HepG2 (cell line): ENCODE results near the gene LAMB3. TPM values are rescaled to one million over a fixed set of nuclear protein-coding genes. Genes with fewer than 3 reads are reported as not detected.
A peak's percentile ranks its signal among the peaks of the same experiment; 100 is the strongest.

Experiments used
- ATF2 ChIP-seq: sonication (generic); formaldehyde crosslinking; IDR thresholded peaks from 2 replicates; pipeline ENCODE4 v1.4.0; 2020; ENCODE audit warnings: missing genetic modification reagents
- ATF3 ChIP-seq: sonication (generic); formaldehyde crosslinking; IDR thresholded peaks from 2 replicates; pipeline ENCODE4 v1.4.0; 2020; ENCODE audit warnings: missing genetic modification reagents
- ATF4 ChIP-seq, 2 experiments: fragments of 450-650 bp in 1 of 2; sonication (generic) in 1 of 2; formaldehyde crosslinking; IDR thresholded peaks; 2 replicates each; pipeline versions ENCODE4 v1.5.0 to v1.8.0; 2020 to 2022; ENCODE audit warnings: mild to moderate bottlenecking in 1 of 2, missing genetic modification reagents in 1 of 2
- CEBPB ChIP-seq: IDR thresholded peaks from 2 replicates; pipeline ENCODE4 v1.6.1; 2011; ENCODE audit warnings: low read depth, low read length, improper control_type of control experiment, borderline replicate concordance
- EED ChIP-seq: sonication (generic); formaldehyde crosslinking; IDR thresholded peaks from 2 replicates; pipeline ENCODE4 v1.5.0; 2020; ENCODE audit warnings: mild to moderate bottlenecking, missing genetic modification reagents
- FLYWCH1 ChIP-seq: sonication (generic); formaldehyde crosslinking; IDR thresholded peaks from 2 replicates; pipeline ENCODE4 v1.8.1; 2023; ENCODE audit warnings: mild to moderate bottlenecking, missing genetic modification reagents
- FOXK1 ChIP-seq: sonication (generic); formaldehyde crosslinking; IDR thresholded peaks from 2 replicates; pipeline ENCODE4 v1.4.0; 2020; ENCODE audit warnings: low read depth, missing genetic modification reagents, borderline replicate concordance
- MATR3 ChIP-seq: sonication (generic); formaldehyde crosslinking; IDR thresholded peaks from 2 replicates; pipeline ENCODE4 v1.4.0; 2020; ENCODE audit warnings: missing genetic modification reagents
- PAF1 ChIP-seq: IDR thresholded peaks from 2 replicates; pipeline ENCODE4 v1.6.1; 2016; ENCODE audit warnings: missing genetic modification reagents, missing compliant biosample characterization
- SATB2 ChIP-seq: sonication (generic); formaldehyde crosslinking; IDR thresholded peaks from 2 replicates; pipeline ENCODE4 v1.5.0; 2020; ENCODE audit warnings: missing genetic modification reagents
- THRA ChIP-seq: sonication (generic); formaldehyde crosslinking; IDR thresholded peaks from 2 replicates; pipeline ENCODE4 v1.4.0; 2020; ENCODE audit warnings: missing genetic modification reagents, borderline replicate concordance
- ZBTB39 ChIP-seq: sonication (generic); formaldehyde crosslinking; IDR thresholded peaks from 2 replicates; pipeline ENCODE4 v1.5.0; 2020; ENCODE audit warnings: missing genetic modification reagents
- ZNF503 ChIP-seq: sonication (generic); formaldehyde crosslinking; IDR thresholded peaks from 2 replicates; pipeline ENCODE4 v1.4.0; 2020; ENCODE audit warnings: missing genetic modification reagents
- ZNF510 ChIP-seq: sonication (generic); formaldehyde crosslinking; IDR thresholded peaks from 2 replicates; pipeline ENCODE4 v1.4.0; 2020; ENCODE audit warnings: low read depth, mild to moderate bottlenecking, missing genetic modification reagents
- ZNF7 ChIP-seq: IDR thresholded peaks from 2 replicates; pipeline ENCODE4 v1.6.1; 2016; ENCODE audit warnings: missing biosample characterization, missing genetic modification reagents
- ZNF720 ChIP-seq: sonication (generic); formaldehyde crosslinking; IDR thresholded peaks from 2 replicates; pipeline ENCODE4 v1.4.0; 2020; ENCODE audit warnings: missing genetic modification reagents
- ZNF775 ChIP-seq: sonication (generic); formaldehyde crosslinking; IDR thresholded peaks from 2 replicates; pipeline ENCODE4 v1.4.0; 2020; ENCODE audit warnings: missing genetic modification reagents, mild to moderate bottlenecking, moderate library complexity, borderline replicate concordance
- ZNF83 ChIP-seq: sonication (generic); formaldehyde crosslinking; IDR thresholded peaks from 2 replicates; pipeline ENCODE4 v1.4.0; 2020; ENCODE audit warnings: missing genetic modification reagents, mild to moderate bottlenecking, borderline replicate concordance
- ZSCAN25 ChIP-seq: sonication (generic); formaldehyde crosslinking; IDR thresholded peaks from 2 replicates; pipeline ENCODE4 v1.8.0; 2022; ENCODE audit warnings: mild to moderate bottlenecking, missing genetic modification reagents
- polyA plus RNA-seq, 8 experiments: library from polyadenylated mRNA; depleted of rRNA in 3 of 8; stranded (reverse) in 7 of 8; unstranded in 1 of 8; fragments of >200 nt; fragmentation: Illumina TruSeq in 4 of 8; extraction: Trizol in 4 of 8; gene quantifications; 2 replicates each; pipeline versions ENCODE4 v1.2.1 to v1.2.3, GENCODE V29; 2011 to 2016; ENCODE audit warnings: low read depth in 4 of 8, missing spikeins in 1 of 8, mixed read lengths in 1 of 8; ENCODE audit not compliant: insufficient read depth in 1 of 8
- total RNA-seq, 5 experiments: library from RNA; depleted of rRNA; stranded (reverse); fragments of >200 nt; fragmentation: Illumina TruSeq; extraction: Trizol; gene quantifications; 2 replicates each; pipeline ENCODE4 v1.2.3, GENCODE V29; 2016; ENCODE audit warnings: low read depth in 1 of 5

Gene LAMB3
- total and polyA plus RNA-seq, 2 of the 13 experiments (the other 11 are each of a cell fraction or from before 2014, with no cell fraction given), result 0.18 to 0.24 TPM

- 0 out of 2 replicates have a peak, but pooled peaks have one; percentile 28 for TF ChIP-seq THRA
- TF ChIP-seq MATR3 (CRISPR knock-in tag), result no peak
- TF ChIP-seq PAF1 (CRISPR knock-in tag), result no peak
- TF ChIP-seq ZNF7 (CRISPR knock-in tag), result no peak
- no peak for TF ChIP-seq ZNF510
- no peak for TF ChIP-seq FLYWCH1 (CRISPR knock-in tag)
- TF ChIP-seq CEBPB, result peak; percentile 70; the same call in 1 of the 2 replicates
- TF ChIP-seq ZBTB39 (CRISPR knock-in tag), result no peak
- TF ChIP-seq ATF2 (CRISPR knock-in tag), result 0 out of 2 replicates have a peak, but pooled peaks have one; percentile 14
- TF ChIP-seq EED (CRISPR knock-in tag), result no peak
- peak in 1 of 2 experiments; percentile 96; a peak in 2 of 4 replicates for TF ChIP-seq ATF4 (CRISPR knock-in tag; IDR thresholded peaks at IDR 0.05)
- no peak for TF ChIP-seq ZNF83
- TF ChIP-seq SATB2, result no peak
- TF ChIP-seq FOXK1 (CRISPR knock-in tag), result 0 out of 2 replicates have a peak, but pooled peaks have one; percentile 36
- no peak for TF ChIP-seq ZSCAN25
- no peak for TF ChIP-seq ZNF775
- TF ChIP-seq ZNF503, result no peak
- no peak for TF ChIP-seq ZNF720 (CRISPR knock-in tag)
- peak; percentile 36; the same call in 1 of the 2 replicates for TF ChIP-seq ATF3 (CRISPR knock-in tag)
These were observed 21.6 kb upstream of the LAMB3 start (continued) for GRCh38 chr1:209673631-209674417.
